Posterior cingulate gyrus (tissue), 11 donors: ENCODE data around the gene TTC13.
"Not testable (repeated sequence)": the region's sequence is repeated elsewhere in the genome, so short reads cannot be mapped to it uniquely, and the experiment has no call there.

ENCODE experiments used
- DNase-seq, 10 donors: peaks; one replicate each; pipeline versions ENCODE4 v3.0.0 to v3.0.0-alpha.2; 2020 to 2021; ENCODE audit warnings: mixed read lengths in 3 of 10
- intact Hi-C: fragments of 100-400 bp; cut with DNase I; formaldehyde crosslinking; loops from one replicate; pipeline ENCODE4 v1.15.1; 2023

The TTC13 gene

GRCh38 chr1:230994860-230995259 is 16.2 kb upstream of the TTC13 start:
- DNase-seq, result no peak
- intact Hi-C loops, result no loop called here

GRCh38 chr1:230992100-230992774 is 13.6 kb upstream of the TTC13 start:
- intact Hi-C loops, result no loop called here
- no peak for DNase-seq

DNA sequence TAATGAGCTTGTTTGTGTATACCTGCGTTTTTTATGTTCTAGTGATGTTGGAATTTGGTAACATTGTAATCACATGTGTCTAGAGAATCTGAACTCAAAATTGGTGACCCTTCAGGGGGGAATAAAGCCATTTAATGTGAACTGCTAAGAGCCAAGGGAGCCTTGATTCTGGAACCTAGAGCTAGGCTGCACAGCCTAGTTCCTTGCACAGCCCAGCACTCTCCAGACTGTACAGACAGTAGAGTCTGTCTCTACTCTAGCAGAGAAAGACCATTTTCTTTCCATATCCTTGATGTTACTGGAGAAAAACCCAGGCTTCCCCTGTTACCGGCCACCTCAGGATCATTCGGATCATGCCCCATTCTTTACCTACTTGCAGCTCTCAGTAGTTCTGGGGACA is 8.8 kb upstream of the TTC13 start:
- DNase-seq, result no peak
- intact Hi-C loops, result no loop called here

DNA sequence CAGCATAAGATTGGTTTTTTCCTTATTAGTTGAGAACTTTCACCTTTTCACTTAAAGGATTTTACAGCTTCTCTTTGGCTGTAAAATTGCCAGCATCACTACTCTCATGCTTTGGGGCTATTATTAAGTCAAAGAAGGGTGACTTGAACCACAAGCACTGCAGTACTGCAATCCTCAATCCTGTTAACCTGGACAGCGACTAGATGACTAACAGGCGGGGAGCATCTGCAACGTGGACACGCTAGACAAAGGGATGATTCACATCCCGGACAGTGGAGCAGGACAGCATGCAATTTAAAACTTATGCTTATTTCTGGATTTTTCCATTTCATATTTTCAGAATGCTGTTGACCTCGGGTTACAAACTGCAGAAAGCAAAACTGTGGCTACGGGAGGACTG is 8.3 kb upstream of the TTC13 start:
- intact Hi-C loops, result no loop called here
- no peak for DNase-seq

GRCh38 chr1:230985711-230986110 is 7.0 kb upstream of the TTC13 start:
- intact Hi-C loops, result no loop called here
- DNase-seq, result peak in 1 of 10 donors; percentile 48

DNA sequence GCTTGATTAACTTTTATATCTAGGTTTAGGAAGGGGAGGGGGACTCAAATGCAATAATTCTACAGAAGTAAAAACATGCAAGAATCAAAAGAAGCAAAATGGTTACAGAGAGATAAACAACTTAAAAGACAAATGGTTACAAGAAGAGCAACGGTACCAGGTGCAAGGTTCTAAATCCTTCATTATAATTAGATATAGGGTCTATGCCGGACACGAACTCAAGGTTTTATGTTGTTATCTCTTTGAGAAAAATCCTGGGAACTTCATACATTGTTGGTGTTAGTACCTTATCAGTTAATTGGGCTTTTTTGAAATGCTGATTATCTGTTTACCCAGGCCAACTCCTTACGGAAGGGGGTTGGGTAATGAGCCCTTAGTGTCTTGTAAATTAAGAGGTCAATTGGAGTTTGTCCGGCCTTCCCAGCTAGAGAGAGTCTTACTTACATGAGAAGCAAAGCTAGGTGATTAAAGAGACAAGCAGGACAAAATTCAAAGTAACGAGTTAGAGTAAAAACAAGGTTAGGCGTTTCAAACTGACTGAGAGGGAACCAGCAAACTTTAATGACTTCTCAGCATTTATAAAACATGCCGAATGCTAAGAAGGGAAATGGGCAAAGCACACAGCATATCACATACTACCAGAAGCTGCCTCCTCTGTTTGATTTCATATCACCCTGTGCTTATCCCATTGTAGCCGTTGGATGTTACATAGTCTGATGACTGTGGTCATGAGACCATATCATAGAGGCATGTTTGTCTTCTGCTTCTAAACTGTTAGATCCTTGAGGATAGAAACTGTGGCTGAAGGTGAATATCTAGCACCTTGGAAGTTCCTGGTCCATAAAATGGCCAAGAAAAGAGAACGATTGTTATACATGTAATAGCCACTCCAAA is 6.2 kb upstream of the TTC13 start:
- intact Hi-C loops, result loop anchor here (5.0 kb wide), 1 partner anchor 188 kb away; no protein-coding TSS in a partner anchor
- not testable (repeated sequence) for DNase-seq

- DNase-seq, result no peak
- intact Hi-C loops, result loop anchor here (5.0 kb wide), 1 partner anchor 187 kb away; no protein-coding TSS in a partner anchor
Measured at GRCh38 chr1:230983811-230984210, 5.2 kb upstream of the TTC13 start.

DNA sequence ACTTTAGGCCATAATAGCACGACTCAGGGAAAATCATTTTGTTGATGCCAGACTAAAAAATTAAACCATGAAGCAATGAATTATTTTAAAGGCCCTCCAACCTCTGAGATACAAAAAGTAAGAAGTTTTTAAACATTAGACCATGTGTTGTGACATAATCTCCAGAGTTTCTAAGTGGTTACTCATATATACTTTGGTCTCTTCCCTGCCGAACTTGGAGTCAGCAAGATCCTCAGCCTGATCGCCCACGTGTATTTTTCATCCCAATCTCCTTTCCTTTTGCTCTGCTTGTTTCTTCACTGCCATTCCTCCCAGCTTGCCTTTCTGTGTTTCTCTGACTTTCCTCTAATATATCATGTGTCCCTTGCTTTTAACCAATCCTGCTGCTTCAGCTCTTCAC is 4.0 kb upstream of the TTC13 start:
- no peak for DNase-seq
- intact Hi-C loops, result loop anchor here (5.0 kb wide), 1 partner anchor 185 kb away; no protein-coding TSS in a partner anchor

GRCh38 chr1:230979952-230980351 is 1.3 kb upstream of the TTC13 start:
- intact Hi-C loops, result loop anchor here (5.0 to 10.0 kb wide), 3 partner anchors 65 to 235 kb away; no protein-coding TSS in a partner anchor
- no peak for DNase-seq

DNA sequence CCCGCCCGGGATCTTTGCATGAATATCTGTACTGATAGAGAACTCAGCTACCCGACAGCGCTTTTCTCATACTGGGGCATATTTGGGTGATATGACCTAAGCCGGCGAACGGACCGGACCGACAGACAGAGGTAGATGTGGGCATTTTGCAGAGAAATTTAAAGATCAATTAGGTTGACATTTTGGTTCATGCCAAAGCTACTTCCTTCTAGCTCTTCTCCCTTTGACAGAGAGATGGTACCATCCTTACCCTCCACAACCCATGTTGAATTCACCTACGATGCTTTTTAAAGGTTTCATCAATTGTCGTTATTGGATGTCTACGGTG is 692 bp upstream of the TTC13 start:
- DNase-seq, result no peak
- intact Hi-C loops, result loop anchor here (10.0 kb wide), 2 partner anchors 65 to 235 kb away; no protein-coding TSS in a partner anchor

GRCh38 chr1:230977761-230978490 is 735 bp downstream of the TTC13 start:
- peak in 8 of 10 donors; percentile 11 to 86 (median 32) for DNase-seq
- intact Hi-C loops, result loop anchor here (10.0 kb wide), 2 partner anchors 63 to 237 kb away; no protein-coding TSS in a partner anchor

DNA sequence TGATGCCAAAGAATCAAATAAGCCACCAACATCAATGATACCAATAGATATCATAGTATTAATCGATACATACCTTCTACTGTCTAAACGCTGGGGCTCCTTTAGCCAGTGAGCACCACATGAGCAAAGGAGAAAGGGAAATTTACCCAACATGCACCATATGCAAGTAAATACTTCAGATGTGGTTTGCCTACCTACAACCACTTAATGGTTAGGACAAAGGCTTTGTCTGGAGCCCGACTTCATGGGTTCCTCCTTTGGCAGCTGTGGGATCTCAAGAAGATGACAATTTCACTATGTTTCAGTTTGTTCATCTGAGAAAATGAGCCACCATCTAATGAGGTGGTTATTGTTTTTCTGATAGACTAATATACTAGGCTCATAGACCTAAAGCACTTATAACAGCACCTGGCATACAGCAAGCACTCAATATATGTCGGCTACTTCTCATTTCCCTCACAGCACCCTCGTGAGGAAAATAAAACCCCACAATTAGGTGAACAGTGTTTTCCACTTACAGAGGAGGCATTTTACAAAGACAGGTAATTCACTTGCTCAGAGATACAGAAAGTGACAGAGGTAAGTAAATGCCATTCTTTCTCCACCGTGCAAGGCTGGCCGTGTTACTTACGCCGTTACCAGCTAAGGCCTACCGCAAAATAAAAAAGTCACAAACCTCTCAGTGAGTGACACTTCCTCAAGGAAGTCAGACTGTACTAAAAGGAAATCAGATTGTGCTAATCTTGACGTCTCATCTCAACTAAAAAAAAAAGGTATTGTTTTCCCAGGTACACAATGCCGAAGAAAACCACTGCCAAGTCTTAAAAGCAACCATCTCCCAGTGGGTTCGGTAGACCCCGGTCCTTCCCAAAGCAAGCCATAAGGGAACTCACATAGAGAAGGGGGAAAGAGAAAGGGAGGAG is 1.6 kb downstream of the TTC13 start:
- no peak for DNase-seq
- intact Hi-C loops, result loop anchor here (10.0 kb wide), 2 partner anchors 62 to 238 kb away; no protein-coding TSS in a partner anchor

DNA sequence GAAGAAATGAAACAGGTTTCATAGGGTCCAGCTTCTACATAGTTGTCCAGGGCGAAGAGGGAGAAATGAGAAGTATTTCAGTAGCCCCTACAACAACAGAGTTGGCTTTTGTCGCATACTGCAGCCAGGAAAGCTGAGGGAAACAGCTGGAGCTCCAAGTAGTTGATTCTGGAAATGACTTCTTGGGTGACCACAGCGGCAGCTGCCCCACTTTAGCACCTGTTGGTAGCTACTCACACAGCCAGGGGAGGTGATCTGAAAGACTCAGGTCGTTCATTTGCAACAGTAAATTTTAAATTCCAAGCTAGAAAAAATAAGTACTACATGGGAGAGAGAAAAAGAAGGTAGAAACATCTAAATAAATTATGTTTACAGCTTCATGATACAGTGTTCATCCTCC is 2.3 kb downstream of the TTC13 start:
- intact Hi-C loops, result loop anchor here (10.0 kb wide), 2 partner anchors 62 to 238 kb away; no protein-coding TSS in a partner anchor
- no peak for DNase-seq

GRCh38 chr1:230975636-230976035 is 3.0 kb downstream of the TTC13 start:
- peak in 1 of 10 donors; percentile 43 for DNase-seq
- intact Hi-C loops, result loop anchor here (10.0 kb wide), 2 partner anchors 61 to 239 kb away; no protein-coding TSS in a partner anchor

GRCh38 chr1:230972855-230973271 is 5.8 kb downstream of the TTC13 start:
- intact Hi-C loops, result loop anchor here (10.0 kb wide), 2 partner anchors 58 to 242 kb away; no protein-coding TSS in a partner anchor
- peak in 1 of 10 donors; percentile 49 for DNase-seq

GRCh38 chr1:230971771-230972170 is 6.9 kb downstream of the TTC13 start:
- DNase-seq, result no peak
- intact Hi-C loops, result loop anchor here (10.0 kb wide), 2 partner anchors 57 to 243 kb away; no protein-coding TSS in a partner anchor

- no peak for DNase-seq
- intact Hi-C loops, result loop anchor here (10.0 kb wide), 2 partner anchors 56 to 244 kb away; no protein-coding TSS in a partner anchor
Measured at GRCh38 chr1:230970432-230970831, 8.2 kb downstream of the TTC13 start.

DNA sequence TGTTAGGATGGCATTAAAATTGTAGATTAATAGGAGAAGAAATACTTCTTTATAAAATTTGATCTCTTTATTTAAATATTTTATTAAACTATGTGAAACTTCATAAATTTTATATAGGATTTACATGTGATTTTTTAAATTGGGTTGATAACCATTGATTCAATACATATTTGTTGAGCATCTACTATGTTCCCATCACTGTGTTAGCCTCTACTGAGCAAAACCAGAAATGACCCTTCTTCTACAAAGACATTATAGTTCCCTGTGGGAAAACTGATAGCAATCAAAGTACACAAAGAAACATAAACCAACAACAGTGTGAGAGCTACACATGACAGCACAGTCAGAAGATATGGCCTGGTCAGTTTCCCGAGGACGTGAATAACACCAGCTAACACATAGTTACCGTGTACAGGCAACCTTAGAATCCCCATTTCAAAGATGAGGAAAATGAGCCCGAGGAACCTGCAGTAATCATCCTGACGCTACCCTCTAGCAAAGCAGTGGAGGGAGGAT is 12.2 kb downstream of the TTC13 start:
- no peak for DNase-seq

GRCh38 chr1:230965535-230965934 is 13.1 kb downstream of the TTC13 start:
- no peak for DNase-seq
- intact Hi-C loops, result no loop called here

More for the DNA sequence above, 12.2 kb downstream of the TTC13 start:
- intact Hi-C loops, result no loop called here
